Mesothelial cell of epicardium (in vitro differentiated cells): ENCODE results near the gene ADCK1. TPM values are rescaled to one million over a fixed set of nuclear protein-coding genes. Genes with fewer than 3 reads are reported as not detected.
"Not testable (repeated sequence)": the region's sequence is repeated elsewhere in the genome, so short reads cannot be mapped to it uniquely, and the experiment has no call there.

Experiments
- DNase-seq, 2 experiments: peaks; one replicate each; pipeline ENCODE4 v3.0.0; 2021; ENCODE audit warnings: low spot score in 2 of 2; ENCODE audit not compliant: unreplicated experiment in 2 of 2
- H3K27ac Mint-ChIP-seq: 2 replicates; pipeline ENCODE4 v1.8.0; 2021; ENCODE audit warnings: mixed read lengths
- H3K27me3 Mint-ChIP-seq: 2 replicates; pipeline ENCODE4 v1.8.0; 2021; ENCODE audit warnings: low read depth, mixed read lengths
- H3K36me3 Mint-ChIP-seq: 2 replicates; pipeline ENCODE4 v1.8.0; 2021; ENCODE audit warnings: mixed read lengths
- H3K4me1 Mint-ChIP-seq: 2 replicates; pipeline ENCODE4 v1.8.0; 2021; ENCODE audit warnings: mixed read lengths
- H3K4me3 Mint-ChIP-seq: 2 replicates; pipeline ENCODE4 v1.8.0; 2021; ENCODE audit warnings: mild to moderate bottlenecking, moderate library complexity, mixed read lengths
- H3K9me3 Mint-ChIP-seq: 2 replicates; pipeline ENCODE4 v1.8.0; 2021; ENCODE audit warnings: mixed read lengths
- total RNA-seq: library from RNA; stranded (reverse); gene quantifications from 3 replicates; pipeline ENCODE4 v1.2.1, GENCODE V29; 2021
- TF ChIP-seq, protein P1 (sequence below): fragments of 200-600 bp; sonication (generic); IDR thresholded peaks from one replicate; pipeline ENCODE4 v1.5.0; 2021; ENCODE audit warnings: antibody characterized with exemption; ENCODE audit not compliant: unreplicated experiment

Gene ADCK1
- total RNA-seq, 1 donor from 2014 or later, result 13.3 TPM

DNA sequence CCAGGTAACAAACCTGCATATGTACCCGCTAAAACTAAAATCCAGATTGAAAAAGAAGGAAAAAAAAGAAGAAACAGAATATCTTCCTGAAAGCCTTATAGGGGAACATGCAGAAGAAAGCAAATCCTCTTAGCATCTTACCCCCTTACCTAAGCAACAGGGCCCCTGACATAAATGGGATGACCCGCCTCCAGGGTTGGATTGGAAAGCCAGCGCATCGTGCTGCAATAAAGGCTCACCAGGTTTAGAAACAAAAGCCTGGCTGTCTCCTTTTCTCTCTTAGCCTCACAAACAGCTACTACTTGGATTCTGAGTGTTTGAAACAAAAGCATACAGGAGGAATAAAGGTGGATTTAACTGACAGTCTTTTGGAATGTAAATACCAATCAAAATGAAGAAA, 13.8 kb upstream of the ADCK1 start:
- H3K36me3 Mint-ChIP-seq, result no peaks in the 10 kb centered on the region
- H3K27me3 Mint-ChIP-seq, result peaks cover 11% of the 10 kb centered on the region
- no peaks in the 10 kb centered on the region for H3K9me3 Mint-ChIP-seq
- no peak overlapping the region for H3K4me3 Mint-ChIP-seq
- DNase-seq, result no peak
- no peaks in the 10 kb centered on the region for H3K4me1 Mint-ChIP-seq
- H3K27ac Mint-ChIP-seq, result no peak overlapping the region
- TF ChIP-seq, protein P1, sequence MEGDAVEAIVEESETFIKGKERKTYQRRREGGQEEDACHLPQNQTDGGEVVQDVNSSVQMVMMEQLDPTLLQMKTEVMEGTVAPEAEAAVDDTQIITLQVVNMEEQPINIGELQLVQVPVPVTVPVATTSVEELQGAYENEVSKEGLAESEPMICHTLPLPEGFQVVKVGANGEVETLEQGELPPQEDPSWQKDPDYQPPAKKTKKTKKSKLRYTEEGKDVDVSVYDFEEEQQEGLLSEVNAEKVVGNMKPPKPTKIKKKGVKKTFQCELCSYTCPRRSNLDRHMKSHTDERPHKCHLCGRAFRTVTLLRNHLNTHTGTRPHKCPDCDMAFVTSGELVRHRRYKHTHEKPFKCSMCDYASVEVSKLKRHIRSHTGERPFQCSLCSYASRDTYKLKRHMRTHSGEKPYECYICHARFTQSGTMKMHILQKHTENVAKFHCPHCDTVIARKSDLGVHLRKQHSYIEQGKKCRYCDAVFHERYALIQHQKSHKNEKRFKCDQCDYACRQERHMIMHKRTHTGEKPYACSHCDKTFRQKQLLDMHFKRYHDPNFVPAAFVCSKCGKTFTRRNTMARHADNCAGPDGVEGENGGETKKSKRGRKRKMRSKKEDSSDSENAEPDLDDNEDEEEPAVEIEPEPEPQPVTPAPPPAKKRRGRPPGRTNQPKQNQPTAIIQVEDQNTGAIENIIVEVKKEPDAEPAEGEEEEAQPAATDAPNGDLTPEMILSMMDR, result no peak

DNA sequence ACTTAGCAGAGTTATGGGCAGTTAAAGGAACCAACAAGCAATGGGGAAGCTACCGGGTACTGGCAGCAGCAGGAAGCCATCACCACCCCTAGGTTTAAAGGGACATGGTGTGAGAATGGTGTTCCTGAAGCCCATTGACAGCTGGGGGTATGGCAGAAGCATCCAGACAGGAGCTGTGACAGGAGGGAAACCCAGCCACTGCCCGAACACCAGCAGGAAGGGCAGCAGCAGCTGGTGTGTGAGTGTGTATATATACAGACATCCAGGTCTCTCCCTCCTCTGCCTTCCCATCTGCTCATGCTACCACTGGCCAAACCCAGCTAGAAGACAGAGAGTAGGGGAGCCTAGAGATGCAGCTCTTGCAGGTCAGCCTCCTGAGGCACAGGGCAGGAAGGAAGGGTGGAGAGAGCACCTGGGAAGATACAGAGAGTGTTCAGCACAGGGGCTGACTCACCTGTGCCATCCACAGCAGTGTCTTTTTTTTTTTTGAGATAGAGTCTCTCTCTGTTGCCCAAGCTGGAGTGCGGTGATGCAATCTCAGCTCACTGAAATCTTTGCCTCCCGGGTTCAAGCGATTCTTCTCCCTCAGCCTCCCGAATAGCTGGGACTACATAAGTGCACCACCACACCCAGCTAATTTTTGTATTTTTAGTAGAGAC, 9.2 kb upstream of the ADCK1 start:
- Mint-ChIP-seq H3K27me3 (peaks cover 14% of the 10 kb centered on the region), H3K4me1 (no peaks in the 10 kb centered on the region), H3K36me3 (no peaks in the 10 kb centered on the region), H3K4me3 (no peak overlapping the region), H3K27ac (no peak overlapping the region), H3K9me3 (no peaks in the 10 kb centered on the region)
- TF ChIP-seq, protein P1, result no peak
- no peak for DNase-seq

DNA sequence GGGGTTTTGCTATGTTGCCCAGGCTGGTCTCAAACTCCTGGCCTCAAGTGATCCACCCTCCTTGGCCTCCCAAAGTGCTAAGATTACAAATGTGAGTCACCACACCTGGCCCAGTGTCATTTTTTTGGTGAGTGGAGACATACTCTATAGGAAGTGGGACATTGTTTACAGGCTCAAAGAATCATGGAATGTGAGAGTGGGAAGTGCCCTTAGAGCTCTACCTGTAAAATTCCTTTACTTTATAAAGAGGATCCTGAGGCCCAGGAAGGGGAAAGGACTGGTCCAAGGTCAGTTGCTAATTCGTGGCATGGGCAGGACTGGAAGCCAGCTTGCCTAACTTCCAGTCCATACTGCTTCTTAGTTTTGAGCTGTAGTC, 8.7 kb upstream of the ADCK1 start:
- Mint-ChIP-seq H3K27ac (no peak overlapping the region), H3K4me1 (no peaks in the 10 kb centered on the region), H3K27me3 (peaks cover 14% of the 10 kb centered on the region), H3K9me3 (no peaks in the 10 kb centered on the region), H3K36me3 (no peaks in the 10 kb centered on the region), H3K4me3 (no peak overlapping the region)
- DNase-seq, result no peak
- TF ChIP-seq, protein P1, result no peak

DNA sequence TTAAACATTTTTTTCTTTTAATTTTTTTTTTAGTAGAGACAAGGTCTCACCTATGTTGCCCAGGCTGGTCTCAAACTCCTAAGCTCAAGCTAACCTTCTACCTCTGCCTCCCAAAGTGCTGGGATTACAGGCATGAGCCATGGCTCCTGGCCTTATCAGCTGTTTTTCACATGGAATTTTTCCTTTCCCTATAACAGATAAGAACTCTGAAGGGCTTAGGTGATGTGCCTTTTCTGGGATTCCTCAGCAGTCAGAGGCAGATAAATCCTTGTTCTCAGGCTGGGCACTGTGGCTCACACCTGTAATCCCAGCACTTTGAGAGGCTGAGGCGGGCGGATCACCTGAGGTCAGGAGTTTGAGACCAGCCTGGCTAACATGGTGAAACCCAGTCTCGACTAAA, 6.7 kb upstream of the ADCK1 start:
- DNase-seq, H3K36me3 Mint-ChIP-seq, H3K4me1 Mint-ChIP-seq, H3K4me3 Mint-ChIP-seq, H3K9me3 Mint-ChIP-seq, H3K27ac Mint-ChIP-seq: not testable (repeated sequence)
- peaks cover 12% of the 10 kb centered on the region for H3K27me3 Mint-ChIP-seq

DNA sequence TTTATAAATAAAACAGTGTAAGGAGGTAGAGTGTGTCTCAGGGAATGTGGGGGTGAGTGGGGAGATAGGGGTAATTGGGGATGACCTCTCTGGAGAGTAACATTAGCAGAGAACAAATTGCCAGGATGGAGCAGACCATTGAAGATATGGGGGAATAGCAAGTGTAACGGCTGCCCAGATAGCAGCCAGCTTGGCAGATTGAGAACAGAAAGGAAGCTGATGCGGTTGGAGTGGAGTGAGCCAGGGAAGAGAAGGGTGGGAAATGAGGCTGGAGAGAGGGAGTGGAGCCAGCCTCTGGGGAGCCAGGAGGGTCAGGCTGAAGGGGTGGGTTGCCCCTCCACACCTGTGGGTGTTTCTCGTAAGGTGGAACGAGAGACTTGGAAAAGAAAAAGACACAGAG, 5.6 kb upstream of the ADCK1 start:
- no peaks in the 10 kb centered on the region for H3K4me1 Mint-ChIP-seq

DNA sequence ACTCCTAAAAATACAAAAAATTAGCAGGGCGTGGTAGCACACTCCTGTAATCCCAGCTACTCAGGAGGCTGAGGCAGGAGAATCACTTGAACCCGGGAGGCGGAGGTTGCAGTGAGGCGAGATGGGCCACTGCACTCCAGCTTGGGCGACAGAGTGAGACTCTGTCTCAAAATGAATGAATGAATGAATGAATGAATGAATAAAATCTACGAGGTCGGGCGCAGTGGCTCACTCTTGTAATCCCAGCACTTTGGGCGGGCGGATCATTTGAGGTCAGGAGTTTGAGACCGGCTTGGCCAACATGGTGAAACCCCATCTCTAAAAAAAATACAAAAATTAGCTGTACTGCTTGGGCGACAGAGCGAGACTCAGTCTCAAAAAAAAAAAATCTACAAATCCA, 453 bp upstream of the ADCK1 start:
- not testable (repeated sequence) for DNase-seq, H3K4me1 Mint-ChIP-seq, H3K9me3 Mint-ChIP-seq, H3K27me3 Mint-ChIP-seq, H3K36me3 Mint-ChIP-seq
- Mint-ChIP-seq H3K27ac (peak overlapping the region; percentile 72), H3K4me3 (peak overlapping the region; percentile 84)

More for the DNA sequence above, 5.6 kb upstream of the ADCK1 start:
- H3K9me3 Mint-ChIP-seq, result no peaks in the 10 kb centered on the region
- TF ChIP-seq, protein P1, result no peak
- H3K36me3 Mint-ChIP-seq, result no peaks in the 10 kb centered on the region
- peaks cover 10% of the 10 kb centered on the region for H3K27me3 Mint-ChIP-seq
- no peak overlapping the region for H3K27ac Mint-ChIP-seq
- DNase-seq, result no peak
- H3K4me3 Mint-ChIP-seq, result no peak overlapping the region

DNA sequence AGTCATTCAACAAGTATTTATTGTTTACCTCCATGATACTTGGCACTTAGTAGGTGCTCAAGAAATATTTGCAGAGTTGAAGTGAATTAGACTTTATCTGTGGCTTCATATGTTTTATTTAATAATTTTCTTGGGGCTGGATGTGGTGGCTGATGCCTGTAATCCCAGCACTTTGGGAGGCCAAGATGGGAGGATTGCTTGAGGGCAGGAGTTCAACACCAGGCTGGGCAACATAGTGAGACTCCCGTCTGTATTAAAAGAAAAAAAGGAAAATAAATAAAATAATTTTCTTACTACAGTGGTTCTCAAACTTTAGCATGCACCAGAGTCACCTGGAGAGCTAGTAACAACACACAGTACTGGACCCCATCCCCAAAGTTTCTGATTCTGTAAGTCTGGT, 905 bp downstream of the ADCK1 start:
- Mint-ChIP-seq H3K27me3 (no peaks in the 10 kb centered on the region), H3K36me3 (no peaks in the 10 kb centered on the region), H3K27ac (peak overlapping the region; percentile 87), H3K4me3 (peak overlapping the region; percentile 84), H3K9me3 (no peaks in the 10 kb centered on the region), H3K4me1 (peaks cover 5% of the 10 kb centered on the region)
- no peak for DNase-seq
- TF ChIP-seq, protein P1, result no peak
